ENCODE measurements around the gene PHACTR3.
A peak's percentile ranks its signal among the peaks of the same experiment; 100 is the strongest.

The PHACTR3 gene

DNA sequence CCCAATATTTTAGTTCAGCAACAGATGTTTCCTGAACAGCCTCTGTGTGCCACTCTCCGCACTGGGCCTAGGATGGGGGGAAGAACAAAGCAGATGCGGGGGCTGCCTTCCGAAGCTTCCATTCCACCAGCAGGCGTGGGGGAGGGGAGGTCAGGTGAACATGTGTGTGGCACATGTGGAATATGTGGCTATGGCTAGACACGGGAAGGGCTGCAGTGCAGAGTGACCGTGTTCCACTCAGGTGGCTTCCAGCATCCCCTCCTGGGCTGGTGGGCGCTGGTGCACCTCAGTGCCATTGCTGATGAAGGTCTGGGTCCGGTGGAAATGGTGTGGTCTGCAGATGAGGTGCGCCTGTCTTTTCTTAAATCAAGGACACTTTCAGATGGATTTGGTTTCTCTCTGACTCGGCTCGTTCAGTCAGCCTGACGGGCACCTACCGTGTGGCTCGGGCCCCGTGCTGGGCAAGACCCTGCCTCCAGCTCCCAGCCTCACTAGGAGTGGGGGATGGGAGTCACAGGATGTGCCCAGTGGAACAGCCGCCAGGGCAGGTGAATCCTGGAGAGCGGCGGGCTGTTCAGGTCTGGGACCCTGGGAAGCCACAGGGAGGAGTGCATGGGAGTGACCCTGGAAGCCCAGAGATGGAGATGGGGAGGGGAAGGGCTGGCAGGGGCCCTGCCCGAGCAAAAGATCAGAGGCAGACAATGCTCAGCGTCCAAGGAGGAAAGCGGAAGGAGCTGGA, 218.1 kb downstream of the PHACTR3 start:
- DNase-seq = no peak

DNA sequence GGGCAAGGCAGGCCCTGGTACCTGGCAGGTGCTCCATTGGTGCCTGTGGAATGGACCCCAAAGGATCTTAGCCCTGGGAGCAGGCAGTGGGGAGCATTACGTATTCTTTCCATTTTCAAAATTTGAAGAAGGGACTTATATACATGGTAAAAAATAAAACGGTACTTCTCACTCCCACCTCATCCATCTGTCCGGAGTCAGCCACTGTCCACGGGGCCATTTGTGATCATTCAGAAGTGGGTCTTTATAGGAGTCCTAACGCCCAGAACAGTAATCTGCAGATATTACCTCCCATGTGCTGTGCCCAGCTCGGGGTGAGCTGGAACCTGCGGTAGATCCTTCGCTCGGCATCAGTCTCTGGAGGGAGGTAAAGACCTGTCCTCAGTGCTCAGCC, 218.7 kb downstream of the PHACTR3 start:
- no peak for DNase-seq

DNA sequence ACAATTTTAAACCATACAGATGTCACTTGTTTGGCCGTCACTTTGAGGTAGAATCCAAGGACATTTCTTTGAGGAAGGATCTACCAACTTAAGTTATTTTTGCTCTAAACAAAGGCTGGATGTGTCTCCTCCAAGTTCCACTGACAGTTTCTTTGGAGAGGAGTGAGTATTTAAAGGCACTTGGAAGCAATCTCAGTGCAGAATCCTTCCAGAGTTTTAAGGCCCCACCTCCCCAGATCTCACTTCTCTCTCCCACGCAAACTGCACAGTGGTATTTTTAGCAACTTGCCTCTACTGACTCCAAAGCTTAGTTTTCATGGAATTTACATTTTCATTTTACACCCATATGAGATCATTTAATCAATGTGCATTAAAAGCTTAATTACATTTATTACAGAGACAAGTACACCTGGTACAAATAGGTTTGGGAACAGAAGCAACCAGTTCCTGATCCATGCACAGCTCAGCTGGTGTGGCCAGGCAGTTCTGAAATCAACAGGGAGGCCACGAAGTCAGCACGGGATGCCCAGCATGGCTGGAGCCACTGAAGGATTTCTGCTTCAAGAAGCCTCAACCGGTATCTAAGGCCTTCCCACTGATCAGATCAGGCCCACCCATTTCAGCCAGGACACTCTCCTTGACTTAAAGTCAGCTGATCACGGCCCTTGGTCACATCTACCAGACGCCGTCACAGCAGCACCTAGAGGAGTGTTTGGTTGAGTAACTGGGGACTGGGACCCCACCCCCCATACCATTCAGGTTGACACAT, 219.3 kb downstream of the PHACTR3 start:
- no peak for DNase-seq

DNA sequence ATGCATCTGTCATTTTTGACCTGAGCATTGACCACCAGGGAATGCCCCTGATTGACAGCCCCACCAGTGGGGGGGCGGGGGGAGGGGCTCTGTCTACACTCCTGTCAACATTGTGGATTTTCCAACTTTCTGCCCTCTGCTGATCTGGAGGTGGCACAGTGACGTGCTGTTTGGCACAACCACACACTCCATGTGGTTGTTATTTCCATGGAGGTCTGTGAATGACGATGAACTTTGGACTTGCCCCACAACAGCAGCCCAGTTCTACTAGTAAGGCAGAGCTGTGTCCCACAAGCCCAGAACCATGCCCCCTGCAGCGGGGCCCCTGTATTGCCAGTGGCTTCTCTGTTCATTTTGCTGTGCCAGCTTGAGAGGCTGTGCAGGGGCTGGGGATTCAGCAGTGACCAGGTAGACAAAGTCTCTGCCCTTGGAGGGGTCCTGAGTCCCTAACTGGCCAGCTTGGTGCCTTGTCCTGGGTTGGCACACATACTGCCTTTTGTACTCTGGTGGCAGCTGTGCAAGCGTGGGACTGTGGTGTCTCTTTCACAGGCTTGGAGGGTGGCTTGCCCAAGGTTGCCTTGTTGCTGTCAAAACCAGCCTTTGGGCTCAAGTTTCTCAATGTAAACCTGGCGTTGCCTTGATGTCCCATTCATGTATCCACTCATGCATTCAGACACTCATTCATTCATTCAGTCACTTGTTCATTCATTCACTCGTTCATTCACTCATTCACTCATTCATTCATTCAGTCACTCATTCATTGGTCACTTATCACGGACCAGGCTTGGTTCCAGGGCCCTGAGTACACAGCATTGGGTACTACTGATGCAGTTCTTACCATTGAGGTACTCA, 220.6 kb downstream of the PHACTR3 start:
- no peak for DNase-seq

DNA sequence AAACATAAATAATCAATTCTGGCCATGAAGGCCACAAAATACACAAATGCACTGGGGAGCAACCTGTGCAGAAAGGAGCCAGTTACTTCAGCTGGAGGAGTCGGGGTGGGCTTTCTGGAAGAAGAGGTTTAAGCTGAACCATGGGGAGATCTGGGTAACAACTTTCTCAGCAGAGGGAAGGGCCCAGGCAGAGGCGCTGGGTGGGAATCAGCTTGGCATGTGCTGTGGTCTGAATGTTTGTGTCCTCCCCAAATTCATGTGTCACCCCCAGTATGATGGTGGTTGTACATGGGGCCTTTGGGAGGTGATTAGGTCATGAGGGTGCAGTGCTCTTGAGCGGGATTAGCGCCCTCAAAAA, 221.2 kb downstream of the PHACTR3 start:
- DNase-seq = no peak

DNA sequence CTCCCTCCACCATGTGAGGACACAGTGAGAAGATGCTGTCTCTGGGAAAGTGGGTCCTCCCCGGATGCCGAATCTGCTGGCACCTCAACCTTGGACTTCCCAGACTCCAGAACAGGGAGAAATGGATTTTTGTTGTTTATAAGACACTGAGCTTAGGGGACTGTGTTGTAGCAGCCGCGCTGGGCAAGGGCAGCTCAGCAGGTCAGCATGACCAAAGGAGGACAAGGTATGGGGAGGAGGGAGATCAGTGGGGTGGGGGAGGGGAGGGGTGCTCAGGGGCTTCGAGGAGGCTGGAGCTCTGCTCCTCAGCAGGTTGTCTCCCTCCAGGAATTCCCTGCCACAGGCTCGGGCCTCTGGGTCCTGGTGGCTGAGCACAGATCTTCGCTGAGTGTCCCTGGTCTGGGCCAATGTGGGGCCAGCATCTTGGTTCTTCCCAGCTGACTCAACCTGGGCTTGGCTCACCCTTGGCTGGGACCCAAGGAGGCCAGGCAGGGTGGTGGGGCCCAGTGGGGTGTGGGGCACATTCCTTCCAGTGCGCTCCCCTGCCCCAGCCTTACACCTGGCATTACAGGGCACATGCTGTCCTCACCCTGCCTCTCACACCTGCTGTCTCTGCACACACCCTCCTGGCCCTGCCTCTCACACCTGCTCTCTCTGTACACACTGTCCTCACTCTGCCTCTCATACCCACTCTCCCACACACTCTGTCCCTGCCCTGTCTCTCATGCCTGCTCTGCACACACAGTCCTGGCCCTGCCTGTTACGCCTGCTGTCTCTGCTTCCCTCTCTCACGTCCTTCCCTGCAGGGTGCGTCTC, 221.8 kb downstream of the PHACTR3 start:
- peak; percentile 82 for DNase-seq

DNA sequence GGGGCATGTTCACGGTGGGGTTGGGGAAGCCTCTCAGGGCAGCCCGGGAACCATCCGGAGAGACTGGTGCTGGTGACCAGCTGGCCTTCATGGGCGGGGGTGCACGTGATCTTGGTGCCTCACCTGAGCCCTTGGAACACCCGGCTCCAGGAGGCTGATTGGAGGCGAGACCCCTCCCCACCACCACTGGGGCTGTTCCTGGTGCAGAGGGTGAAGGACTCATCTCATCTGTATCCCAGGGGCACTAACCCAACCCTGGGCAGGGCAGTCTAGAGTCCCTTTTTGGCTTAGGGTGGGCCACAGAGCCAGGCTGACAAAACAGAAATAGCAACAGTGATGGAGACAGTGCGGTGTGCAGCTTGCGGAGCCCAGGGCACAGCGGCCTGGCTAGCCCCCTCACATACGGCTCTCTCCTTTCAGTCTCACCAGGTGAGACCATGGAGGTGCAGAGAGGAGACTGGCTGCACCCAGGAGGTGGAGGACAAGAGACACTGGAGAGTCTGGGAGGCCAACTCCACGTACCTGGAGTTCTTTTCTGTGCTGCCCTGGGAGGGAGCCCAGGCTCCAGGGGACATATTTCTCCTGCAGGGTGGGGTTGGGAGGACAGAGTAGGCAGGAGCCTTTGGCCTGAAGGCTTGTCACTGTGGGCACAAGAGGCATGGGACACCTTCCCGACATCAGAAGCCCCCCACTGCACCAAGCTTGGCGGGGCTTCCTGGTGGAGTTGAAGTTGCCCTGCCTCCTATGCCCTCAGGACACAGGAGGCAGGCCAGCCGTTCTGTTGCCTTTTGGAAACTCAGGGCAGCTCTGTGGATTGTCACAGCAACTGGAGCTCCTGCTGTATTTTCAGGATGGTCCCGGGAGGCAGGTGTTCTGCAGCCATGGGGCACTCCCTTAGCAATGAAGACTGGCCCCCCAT, 223.1 kb downstream of the PHACTR3 start:
- DNase-seq = no peak

DNA sequence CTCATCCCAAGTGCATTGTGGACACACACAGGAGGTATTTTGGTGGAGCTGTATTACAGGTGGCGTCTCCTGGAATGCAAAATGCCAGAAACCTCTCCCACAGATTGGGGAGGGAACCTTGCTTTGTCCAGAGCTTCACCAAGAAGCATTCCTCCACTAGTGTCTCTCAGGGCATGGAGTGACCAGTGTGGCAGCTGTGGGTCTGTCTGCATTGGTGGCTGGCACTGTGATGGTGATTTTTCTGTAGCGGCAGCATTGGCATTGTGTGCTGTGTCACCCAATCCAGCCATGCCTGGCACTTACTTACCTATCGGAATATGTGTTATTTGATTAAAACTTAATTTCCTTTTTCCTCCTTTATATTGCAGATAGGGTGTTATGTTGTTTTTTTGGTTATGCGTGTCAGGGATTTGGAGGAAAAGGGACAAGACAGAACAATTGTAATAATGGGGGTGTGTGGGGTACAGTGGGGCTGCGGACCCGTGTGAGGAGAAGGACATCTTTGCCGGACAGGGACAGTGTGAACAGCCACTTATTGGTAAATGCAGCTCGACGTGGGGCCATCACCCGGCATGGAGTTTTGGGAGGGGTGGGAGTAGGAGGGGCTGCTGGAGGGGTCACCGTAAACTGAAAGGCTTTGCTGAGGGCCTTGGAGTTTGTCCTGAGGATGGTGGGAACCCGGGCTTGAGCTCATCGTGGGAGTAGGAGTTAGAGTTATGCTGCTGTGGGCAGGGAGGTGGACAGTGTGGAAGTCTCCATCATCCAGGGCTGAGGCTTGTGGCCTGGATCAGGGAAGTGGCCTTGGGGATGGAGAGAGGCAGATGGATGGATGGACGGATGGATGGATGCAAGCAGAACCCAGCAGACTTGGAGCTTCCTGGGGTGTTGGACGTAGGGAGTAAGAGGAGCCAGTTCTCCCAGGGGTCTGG, 224.0 kb downstream of the PHACTR3 start:
- DNase-seq = no peak

DNA sequence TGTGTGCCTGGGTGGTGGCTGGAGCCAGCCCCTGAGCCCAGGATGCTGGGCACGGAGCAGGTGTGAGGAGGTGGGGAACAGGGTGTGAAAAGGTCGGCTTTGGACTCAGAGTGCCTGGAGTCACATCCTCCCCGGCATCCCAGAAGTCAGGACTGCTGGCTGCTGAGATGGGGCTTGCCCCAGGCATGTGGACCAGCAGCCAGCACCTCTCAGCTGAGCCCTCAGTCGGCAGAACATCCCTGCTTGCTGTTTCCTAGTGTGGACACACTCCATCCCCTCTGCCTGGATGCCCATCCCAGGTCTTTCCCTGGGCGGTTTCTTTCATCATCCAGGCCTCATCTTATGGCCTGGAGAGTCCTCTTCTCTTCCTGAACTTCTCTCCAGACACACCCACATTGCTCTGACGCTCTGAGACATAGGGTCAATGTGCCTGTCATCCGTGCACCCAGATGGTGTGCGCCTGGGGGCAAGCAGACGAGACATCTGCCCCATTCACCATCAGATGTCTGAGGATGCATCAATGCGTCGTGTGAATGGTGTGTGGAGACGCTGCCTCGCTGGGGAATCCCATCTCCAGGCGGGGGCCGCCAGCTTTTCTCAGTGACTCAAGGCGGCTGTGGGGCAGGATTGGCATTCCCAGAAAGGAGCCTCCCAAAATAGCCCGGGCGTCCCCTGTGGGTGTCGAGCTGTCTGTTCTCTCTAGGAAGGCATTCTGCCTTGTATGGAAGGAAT, 224.9 kb downstream of the PHACTR3 start:
- no peak for DNase-seq

DNA sequence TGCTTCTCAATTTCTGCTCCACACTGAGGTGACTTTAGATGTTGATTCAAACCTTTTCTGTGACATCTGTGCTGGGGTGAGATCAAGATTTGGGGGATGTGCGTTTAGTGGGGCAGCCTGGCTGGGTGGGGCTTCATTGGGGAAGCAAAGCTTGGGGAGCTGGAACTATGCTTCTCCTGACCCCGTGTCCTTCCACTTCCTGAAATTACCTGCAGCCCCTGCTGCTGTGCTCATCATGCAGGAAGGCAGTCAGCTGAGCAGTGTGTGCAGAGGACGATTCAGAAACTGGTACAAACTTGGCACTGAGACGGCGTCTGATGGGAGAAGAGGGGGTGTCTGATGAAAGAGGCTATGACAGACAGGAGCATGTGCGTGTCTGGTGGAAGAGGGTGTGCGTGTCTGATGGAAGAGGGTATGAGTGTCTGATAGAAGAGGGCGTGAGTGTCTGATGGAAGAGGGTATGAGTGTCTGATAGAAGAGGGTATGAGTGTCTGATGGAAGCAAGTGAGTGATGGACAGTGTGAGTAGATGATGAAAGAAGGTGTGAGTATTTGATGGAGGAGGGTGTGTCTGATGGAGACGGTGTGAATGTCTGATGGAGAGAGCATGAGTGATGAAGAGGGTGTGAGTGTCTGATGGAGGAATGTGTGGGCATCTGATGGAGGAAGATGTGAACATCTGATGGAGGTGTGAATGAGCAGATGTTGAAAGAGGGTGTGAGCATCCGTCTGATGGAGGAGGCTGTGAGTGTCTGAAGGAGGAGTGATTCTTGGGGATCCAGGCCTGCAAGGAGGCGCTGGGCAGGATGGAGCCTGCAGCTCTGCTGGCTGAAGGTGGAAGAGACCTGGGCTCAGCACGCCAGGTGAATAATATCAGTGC, 225.7 kb downstream of the PHACTR3 start:
- DNase-seq = no peak

DNA sequence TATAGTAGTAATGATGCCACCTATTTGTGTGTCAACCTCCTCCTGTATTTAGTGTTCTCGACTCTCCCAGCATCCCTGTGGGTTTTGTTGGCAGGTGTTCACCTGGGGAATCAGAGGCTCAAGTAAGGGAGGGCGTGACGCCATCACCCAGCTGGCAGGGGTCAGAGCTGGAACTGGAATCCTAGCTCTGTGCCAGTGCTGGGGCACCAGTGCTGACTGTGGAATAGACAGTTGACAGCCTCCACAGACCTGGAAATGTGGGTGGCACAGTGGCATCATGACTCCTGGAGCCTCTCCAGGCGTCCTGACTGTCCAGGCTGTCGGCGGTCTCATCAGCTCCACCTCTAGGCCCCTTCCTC, 226.3 kb downstream of the PHACTR3 start:
- DNase-seq = peak; percentile 12

DNA sequence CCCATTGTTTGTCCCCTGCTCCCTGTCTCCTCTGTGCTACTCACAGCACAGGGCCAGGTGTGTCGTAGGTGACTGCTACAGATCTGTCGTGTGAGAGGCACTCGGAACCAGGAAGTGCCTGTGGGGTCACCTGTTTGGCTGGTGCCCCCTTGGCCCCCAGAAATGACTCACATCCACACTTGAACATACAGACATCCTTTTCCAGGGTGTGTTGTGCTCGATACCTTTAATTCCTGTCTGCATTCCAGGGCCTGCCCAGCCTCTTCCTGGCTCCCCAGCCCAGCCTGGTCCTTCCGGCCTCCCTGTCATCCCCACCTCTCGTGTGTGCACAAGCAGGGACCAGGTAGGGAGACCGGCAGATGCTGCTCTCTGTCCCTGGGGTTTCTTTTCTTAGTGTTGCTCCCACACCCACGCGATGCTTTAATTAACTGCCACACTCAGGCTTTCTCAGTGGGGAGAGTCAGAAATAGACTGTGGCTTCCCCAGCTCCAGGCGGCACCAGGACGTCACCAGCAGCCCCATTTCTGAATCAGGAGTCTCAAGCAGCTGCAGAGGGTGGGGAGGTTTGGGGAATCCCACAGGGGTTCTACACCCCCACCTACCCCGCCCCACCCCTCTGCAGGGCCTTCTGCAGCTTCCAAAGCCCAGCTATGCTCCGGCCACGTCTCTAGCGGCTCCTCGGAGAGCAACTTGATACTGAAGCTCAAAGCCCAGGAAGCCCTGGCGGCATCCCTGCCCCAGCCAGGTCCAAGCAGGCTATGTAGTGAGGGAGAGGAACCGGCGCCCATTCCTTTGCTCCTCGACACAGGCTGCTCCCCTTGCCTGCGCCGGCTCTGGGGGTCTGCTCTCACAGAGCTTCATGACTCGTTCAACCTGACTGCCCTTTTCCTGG, 226.9 kb downstream of the PHACTR3 start:
- no peak for DNase-seq

DNA sequence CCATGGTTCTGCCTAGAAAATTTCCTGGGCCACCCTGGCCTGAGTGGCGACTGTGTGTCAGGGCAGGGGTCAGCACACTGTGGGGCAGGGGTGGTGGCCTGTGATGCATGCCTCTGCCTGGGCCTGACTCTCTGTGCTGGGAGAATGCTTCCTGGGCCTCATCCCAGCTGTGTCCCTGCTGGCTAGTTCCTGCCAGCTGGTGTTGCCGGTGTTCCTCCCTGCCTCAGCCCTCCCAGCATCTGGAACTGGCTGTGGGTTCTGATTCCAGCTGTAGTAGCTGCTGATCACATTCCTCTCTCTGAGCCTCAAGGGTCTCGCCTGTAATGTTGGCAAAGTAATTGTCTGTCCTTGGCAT, 227.6 kb downstream of the PHACTR3 start:
- DNase-seq = no peak

DNA sequence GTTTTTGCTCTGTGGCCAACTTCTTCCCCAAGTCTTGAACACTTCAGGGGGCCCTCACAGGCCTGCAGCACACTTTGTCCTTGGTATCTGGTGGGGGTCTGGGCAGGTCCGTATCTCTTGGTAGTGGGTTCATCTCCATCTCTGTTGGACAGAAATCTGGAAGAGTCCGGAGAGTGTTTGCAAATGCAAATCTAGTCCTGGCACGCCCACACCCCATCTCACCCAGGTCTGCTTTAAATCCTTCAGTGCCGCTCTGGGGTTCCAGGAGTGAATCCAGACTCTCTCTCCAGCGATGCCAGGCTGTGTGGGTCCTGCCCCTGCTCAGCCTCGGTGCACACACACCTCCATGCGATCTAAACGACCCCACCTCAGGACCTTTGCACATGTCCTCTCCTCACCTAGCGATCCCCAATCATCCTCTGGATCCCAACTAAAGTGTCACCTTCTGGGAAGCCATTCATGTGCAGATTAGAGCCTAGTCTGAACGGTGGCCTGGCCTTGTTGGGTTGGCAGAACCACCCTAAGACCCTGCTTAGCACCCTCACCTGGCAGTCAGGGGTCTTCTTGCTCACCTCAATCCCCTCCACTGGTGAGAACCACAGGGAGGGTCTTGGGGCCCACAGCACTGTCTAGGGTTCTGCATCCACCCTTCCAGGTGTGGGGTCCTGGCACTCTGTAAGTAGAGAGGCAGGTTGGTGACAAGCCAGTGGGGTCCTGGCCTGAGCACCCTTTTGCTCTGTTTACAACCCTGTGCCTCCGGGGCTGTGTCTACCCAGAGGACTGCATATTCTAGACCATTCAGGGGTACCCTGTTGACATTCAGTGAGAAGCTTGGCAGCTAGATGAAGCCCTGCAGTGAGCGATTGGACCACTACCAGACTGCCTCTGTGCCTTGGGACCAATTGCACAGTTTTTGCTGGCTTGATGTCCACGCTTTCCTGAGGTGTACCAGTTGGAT, 228.3 kb downstream of the PHACTR3 start:
- no peak for DNase-seq

DNA sequence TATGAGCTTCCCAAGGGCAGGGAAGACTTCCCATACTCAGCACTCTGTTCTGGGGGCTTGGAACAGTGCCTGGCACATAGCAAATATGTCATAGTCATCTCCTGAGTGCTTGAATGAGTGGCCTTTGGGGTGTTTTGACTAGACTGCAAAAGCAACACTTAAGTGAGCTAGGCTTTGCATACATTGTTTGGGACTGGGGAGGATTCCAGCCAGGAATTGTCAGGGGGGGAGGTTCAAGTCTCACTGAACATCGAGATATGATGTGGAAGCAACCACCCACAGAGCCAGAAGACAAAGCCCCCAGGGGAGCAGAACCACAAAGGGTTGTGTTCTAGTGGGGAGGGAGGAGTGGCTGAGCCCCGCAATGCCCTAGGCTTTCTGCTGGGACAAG, 230.7 kb downstream of the PHACTR3 start:
- DNase-seq = peak; percentile 75

Data from COR-L47 (cell line).